GM10266 (cell line): ENCODE data around the gene DNAJC15.

Experiments used
- DNase-seq: peaks from one replicate; pipeline ENCODE4 v3.0.0; 2012; ENCODE audit errors: extremely low spot score
- TF ChIP-seq, protein P1 (sequence below): IDR thresholded peaks from 2 replicates; pipeline ENCODE4 v1.5.1; 2012; ENCODE audit warnings: mild to moderate bottlenecking, low read depth; ENCODE audit not compliant: control insufficient read depth, insufficient read depth; ENCODE audit errors: missing control alignments

The DNAJC15 gene

DNA sequence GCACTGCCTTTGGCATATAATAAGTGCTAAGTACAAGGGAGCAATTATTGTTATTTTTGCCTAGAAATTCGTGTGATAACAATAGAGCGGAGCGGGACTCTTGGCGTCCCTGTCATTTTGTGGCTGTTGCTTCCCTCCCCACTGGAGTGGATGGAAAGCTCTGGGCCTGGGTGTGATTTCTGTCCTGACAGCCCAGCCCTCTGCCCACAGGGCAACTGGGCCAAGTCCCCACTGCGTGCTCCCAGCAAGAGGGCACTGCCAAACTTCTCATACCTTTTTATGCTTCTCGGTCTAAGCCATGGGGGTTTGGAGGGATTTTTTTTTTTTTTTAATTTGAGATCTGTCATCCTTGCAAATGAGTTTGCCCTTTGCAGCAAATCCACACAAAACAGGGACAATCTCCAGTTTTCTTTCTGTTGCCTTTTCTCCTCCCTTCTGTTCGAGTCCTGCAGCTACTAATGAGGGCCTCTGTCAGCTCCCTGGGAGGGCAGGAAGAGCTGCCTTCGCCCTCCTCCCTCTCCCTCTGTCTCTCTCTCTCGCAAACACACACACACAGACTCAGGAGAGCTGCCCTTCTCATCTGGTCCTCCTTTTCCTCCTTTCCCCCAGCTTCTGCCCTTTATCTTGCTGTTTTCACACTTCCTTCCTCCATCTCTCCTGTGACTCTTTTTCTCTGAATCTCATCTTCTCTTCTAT, 103.9 kb downstream of the DNAJC15 start:
- DNase-seq: no peak
- TF ChIP-seq, protein P1, sequence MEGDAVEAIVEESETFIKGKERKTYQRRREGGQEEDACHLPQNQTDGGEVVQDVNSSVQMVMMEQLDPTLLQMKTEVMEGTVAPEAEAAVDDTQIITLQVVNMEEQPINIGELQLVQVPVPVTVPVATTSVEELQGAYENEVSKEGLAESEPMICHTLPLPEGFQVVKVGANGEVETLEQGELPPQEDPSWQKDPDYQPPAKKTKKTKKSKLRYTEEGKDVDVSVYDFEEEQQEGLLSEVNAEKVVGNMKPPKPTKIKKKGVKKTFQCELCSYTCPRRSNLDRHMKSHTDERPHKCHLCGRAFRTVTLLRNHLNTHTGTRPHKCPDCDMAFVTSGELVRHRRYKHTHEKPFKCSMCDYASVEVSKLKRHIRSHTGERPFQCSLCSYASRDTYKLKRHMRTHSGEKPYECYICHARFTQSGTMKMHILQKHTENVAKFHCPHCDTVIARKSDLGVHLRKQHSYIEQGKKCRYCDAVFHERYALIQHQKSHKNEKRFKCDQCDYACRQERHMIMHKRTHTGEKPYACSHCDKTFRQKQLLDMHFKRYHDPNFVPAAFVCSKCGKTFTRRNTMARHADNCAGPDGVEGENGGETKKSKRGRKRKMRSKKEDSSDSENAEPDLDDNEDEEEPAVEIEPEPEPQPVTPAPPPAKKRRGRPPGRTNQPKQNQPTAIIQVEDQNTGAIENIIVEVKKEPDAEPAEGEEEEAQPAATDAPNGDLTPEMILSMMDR: no peak

DNA sequence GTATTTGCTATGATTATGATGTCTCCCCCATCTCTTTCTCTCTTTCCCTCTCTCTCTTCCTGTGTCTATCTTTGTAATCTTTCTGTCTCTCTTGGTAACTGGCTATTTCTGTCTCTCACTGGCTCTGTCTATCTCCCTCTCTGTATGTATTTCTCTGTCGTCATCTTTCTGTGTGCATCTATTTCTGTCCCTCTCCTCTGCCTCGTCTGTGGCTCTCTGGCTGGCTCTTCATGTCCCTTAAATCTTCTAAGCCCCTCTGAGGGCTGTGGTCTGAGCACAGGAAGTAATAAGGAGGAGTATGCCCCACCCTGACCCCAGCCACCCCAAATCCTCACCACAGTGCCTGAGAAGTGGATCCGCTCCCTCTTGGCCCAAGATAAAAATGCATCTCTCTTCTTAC, 104.4 kb downstream of the DNAJC15 start:
- TF ChIP-seq, protein P1: no peak
- peak; percentile 30 for DNase-seq

DNA sequence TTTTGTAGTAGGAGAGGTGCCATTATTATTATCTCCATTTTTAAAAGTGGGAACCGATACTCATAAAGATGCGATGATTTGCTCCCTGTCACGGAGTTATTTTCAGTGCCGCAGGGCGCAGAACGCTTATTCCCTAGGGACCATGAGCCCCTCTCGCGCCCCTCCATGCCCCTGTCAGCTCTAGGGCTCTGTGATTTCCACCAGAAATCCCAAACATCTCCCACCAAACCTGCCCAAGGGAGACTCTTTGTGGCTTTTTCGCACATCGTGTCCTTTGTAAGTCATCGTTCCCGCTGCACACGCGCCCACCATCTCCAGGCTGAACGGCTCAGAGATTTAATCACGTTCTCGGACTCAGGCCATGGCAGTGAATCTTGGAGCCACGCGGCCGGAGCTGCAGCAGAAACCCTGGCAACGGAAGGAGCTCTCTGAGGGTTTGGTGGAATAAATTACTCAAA, 105.1 kb downstream of the DNAJC15 start:
- peak; percentile 15 for DNase-seq
- TF ChIP-seq, protein P1: no peak

DNA sequence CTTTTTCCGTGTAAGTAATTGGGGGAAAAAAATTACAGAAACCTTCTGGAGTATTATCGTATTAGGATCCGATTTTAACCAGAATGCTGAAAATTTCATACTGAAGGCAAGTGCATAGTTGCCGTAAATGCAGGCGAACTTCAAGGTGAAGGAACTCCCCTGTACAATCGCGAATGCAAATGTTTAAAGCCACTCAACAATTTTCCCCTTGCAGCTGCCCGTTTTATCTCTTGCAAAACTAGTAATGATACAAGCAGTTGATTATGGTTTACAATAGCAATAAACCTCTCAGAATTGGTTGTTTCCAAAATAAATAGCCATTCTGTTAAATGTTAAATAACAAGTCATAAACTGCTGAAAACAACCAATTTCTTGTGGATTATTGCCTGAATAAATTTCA, 105.7 kb downstream of the DNAJC15 start:
- DNase-seq: no peak
- TF ChIP-seq, protein P1: no peak

DNA sequence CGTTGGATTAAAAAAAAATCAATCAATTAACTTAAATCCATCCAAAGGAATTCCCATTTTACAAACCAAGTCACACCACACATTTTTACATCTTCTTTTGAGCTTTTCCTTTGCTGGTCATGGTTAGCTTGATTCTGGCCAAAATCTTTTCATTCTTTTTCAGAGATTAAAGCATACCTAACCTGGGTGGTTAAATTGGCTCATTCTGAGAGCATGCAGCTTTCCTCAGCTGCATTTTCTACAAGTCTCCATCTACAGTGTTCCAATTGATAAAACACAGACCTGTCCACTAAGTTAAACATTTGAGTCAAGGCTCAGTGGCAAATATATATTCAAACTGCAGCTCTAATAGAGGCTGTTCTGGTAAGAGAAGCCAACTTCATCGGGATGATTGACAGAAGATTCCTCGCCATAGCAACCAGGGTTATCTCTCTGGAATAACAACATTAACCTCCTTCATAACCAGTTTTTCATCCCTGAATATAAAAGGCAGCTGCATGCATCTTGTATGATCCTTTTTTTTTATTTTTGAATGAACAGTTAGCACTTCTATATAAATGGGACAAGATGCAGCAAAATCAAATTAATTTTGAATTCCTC, 106.2 kb downstream of the DNAJC15 start:
- TF ChIP-seq, protein P1: no peak

DNA sequence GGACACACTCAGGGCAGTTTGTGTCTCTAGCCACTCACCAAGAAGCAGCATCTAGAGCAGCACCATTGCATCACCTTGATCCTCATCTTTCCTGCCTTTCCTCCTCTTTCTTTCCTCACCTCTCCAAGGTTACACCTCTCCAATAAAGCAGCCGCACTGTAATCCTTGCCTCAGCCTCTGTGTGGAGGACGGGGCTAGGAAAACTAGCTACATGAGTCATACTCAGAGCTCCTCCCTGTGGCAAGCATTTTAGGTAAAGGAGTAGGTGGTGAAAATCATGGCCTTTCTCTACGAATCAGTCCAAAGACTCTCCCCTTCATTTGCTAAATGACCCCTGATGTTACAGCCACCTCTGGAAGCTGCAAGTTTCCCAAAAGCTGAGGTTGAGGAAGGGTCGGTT, 108.9 kb downstream of the DNAJC15 start:
- TF ChIP-seq, protein P1: peak; percentile 57
- peak; percentile 32 for DNase-seq

More for the DNA sequence above, 106.2 kb downstream of the DNAJC15 start:
- no peak for DNase-seq

DNA sequence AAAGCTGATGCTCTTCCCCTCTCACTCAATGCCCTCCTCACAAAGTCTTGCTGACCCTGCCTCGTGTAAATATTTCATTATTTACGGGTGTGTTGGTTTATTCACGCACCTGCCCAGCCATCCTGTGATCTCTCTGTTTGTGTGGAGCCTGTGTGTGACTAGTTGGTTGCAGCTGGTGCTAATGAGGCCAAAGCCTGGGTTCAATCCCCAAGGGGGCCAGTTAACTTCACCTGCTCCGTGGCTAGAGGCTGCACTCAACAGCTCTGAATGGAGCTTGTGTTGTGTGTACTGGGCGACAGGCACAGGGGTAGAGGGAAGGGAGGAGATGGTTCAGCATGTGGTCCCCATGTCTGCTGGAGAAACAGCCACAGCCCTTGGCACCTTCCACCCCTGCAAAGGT, 109.5 kb downstream of the DNAJC15 start:
- no peak for DNase-seq

More for the DNA sequence above, 109.5 kb downstream of the DNAJC15 start:
- TF ChIP-seq, protein P1: no peak
